Bronchial epithelial cell (primary cell): ENCODE results near the gene CTH. TPM values are rescaled to one million over a fixed set of nuclear protein-coding genes. Genes with fewer than 3 reads are reported as not detected.
A peak's percentile ranks its signal among the peaks of the same experiment; 100 is the strongest.

Source experiments
- DNase-seq: peaks from one replicate; pipeline ENCODE4 v3.0.0-alpha.2; 2010; ENCODE audit warnings: low read depth
- FAIRE-seq: peaks from 2 replicates; lab custom pipeline; 2011; peaks lifted over from hg19 to GRCh38; lab: Jason Lieb, UNC
- H3K27me3 ChIP-seq: 2 replicates; pipeline ENCODE4 v1.5.1; 2011; ENCODE audit warnings: low read length; ENCODE audit not compliant: control insufficient read depth, insufficient read depth
- H3K36me3 ChIP-seq: 2 replicates; pipeline ENCODE4 v1.5.1; 2011; ENCODE audit warnings: low read length; ENCODE audit not compliant: control insufficient read depth, insufficient read depth
- H3K4me3 ChIP-seq: 2 replicates; pipeline ENCODE4 v1.5.1; 2011; ENCODE audit warnings: mild to moderate bottlenecking, low read depth, low read length, control low read depth
- CTCF ChIP-seq: IDR thresholded peaks from 2 replicates; pipeline ENCODE4 v1.5.1; 2011; ENCODE audit warnings: mild to moderate bottlenecking, moderate library complexity, low read length, control low read depth, inconsistent platforms; ENCODE audit not compliant: insufficient read depth, severe bottlenecking
- total RNA-seq: library from RNA; depleted of rRNA; stranded (reverse); fragments of >200 nt; gene quantifications from 2 replicates; pipeline ENCODE4 v1.2.1, GENCODE V29; 2014

Gene CTH
- total RNA-seq, 1 donor from 2014 or later, result 11.6 TPM

- H3K27me3 ChIP-seq, result no peaks in the 10 kb centered on the region
- FAIRE-seq (no peak), DNase-seq (no peak)
- no peak overlapping the region for H3K4me3 ChIP-seq
- no peak for TF ChIP-seq CTCF
- H3K36me3 ChIP-seq, result no peaks in the 10 kb centered on the region
These were observed 25.6 kb upstream of the CTH start for GRCh38 chr1:70385477-70385876.

- Histone ChIP-seq H3K36me3 (no peaks in the 10 kb centered on the region), H3K27me3 (no peaks in the 10 kb centered on the region), H3K4me3 (no peak overlapping the region)
- FAIRE-seq (no peak), DNase-seq (peak; percentile 52)
- TF ChIP-seq CTCF, result no peak
These were observed 24.9 kb upstream of the CTH start for GRCh38 chr1:70386121-70386520.

- no peaks in the 10 kb centered on the region for H3K36me3 ChIP-seq
- H3K4me3 ChIP-seq, result no peak overlapping the region
- DNase-seq (no peak), FAIRE-seq (no peak)
- no peak for TF ChIP-seq CTCF
- no peaks in the 10 kb centered on the region for H3K27me3 ChIP-seq
These were observed 23.6 kb upstream of the CTH start for GRCh38 chr1:70387507-70387906.

- no peaks in the 10 kb centered on the region for H3K27me3 ChIP-seq
- H3K4me3 ChIP-seq, result no peak overlapping the region
- no peak for TF ChIP-seq CTCF
- DNase-seq (peak; percentile 15), FAIRE-seq (no peak)
- no peaks in the 10 kb centered on the region for H3K36me3 ChIP-seq
These were observed 18.4 kb upstream of the CTH start for GRCh38 chr1:70392626-70393025.

GRCh38 chr1:70396607-70397006 is 14.5 kb upstream of the CTH start:
- Histone ChIP-seq H3K4me3 (no peak overlapping the region), H3K36me3 (no peaks in the 10 kb centered on the region), H3K27me3 (no peaks in the 10 kb centered on the region)
- TF ChIP-seq CTCF, result no peak
- no peak for DNase-seq
- no peak for FAIRE-seq

GRCh38 chr1:70397013-70397412 is 14.1 kb upstream of the CTH start:
- H3K36me3 ChIP-seq, result no peaks in the 10 kb centered on the region
- DNase-seq (no peak), FAIRE-seq (no peak)
- H3K27me3 ChIP-seq, result no peaks in the 10 kb centered on the region
- no peak for TF ChIP-seq CTCF
- no peak overlapping the region for H3K4me3 ChIP-seq
